Activated naive CD8-positive, alpha-beta T cell (primary cell): Measurements from ENCODE around the gene HBEGF.

Experiments
- H3K27ac Mint-ChIP-seq: one replicate; pipeline ENCODE4 v1.8.0; 2021; ENCODE audit warnings: mixed read lengths
- H3K27me3 Mint-ChIP-seq: one replicate; pipeline ENCODE4 v1.8.0; 2021; ENCODE audit warnings: mixed read lengths
- H3K36me3 Mint-ChIP-seq: one replicate; pipeline ENCODE4 v1.8.0; 2021; ENCODE audit warnings: mixed read lengths
- H3K4me1 Mint-ChIP-seq: one replicate; pipeline ENCODE4 v1.8.0; 2021; ENCODE audit warnings: low read depth, mixed read lengths
- H3K4me3 Mint-ChIP-seq: one replicate; pipeline ENCODE4 v1.8.0; 2021; ENCODE audit warnings: mild to moderate bottlenecking, mixed read lengths
- H3K9me3 Mint-ChIP-seq: one replicate; pipeline ENCODE4 v1.8.0; 2021; ENCODE audit warnings: low read depth, mixed read lengths

The HBEGF gene

DNA sequence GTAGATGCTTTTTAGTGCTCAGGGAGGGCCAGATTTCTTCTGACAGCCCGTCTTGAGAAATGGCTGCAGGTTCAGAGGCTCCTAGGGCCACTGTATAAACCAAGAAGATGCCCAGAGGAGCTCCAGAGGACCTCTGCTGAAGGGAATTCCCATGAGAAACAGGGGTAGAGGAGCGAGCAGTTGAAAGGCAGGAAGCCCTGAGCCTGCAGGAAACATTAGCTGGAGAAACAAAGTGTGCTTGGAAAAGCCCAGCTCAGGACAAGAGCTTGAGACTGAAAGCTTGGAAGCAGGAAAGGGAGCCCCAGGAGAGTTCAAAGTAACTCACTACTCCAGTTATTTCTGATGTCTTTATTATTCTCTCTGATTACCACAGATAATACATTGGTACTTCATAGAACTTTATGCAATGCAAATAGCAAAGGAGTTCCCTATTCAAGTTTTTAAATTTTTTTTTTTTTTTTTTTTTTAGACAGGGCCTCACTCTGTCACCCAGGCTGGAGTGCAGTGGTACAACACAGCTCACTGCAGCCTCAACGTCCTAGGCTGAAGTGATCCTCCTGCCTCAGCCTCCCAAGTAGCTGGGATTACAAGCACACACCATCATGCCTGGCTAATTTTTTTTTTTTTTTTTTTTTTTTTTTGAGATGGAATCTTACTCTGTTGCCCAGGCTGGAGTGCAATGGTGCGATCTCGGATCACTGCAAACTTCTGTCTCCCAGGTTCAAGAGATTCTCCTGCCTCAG, 16.5 kb downstream of the HBEGF start:
- Mint-ChIP-seq H3K9me3 (no peaks in the 10 kb centered on the region), H3K36me3 (no peaks in the 10 kb centered on the region), H3K27ac (no peak overlapping the region), H3K4me1 (peaks cover 2% of the 10 kb centered on the region), H3K4me3 (no peak overlapping the region), H3K27me3 (no peaks in the 10 kb centered on the region)

- no peak overlapping the region for H3K27ac Mint-ChIP-seq
- no peaks in the 10 kb centered on the region for H3K9me3 Mint-ChIP-seq
- peaks cover 2% of the 10 kb centered on the region for H3K4me1 Mint-ChIP-seq
- no peak overlapping the region for H3K4me3 Mint-ChIP-seq
- no peaks in the 10 kb centered on the region for H3K27me3 Mint-ChIP-seq
- no peaks in the 10 kb centered on the region for H3K36me3 Mint-ChIP-seq
These were observed 18.2 kb downstream of the HBEGF start for GRCh38 chr5:140328036-140328764.

GRCh38 chr5:140327589-140327988, 18.8 kb downstream of the HBEGF start:
- no peaks in the 10 kb centered on the region for H3K36me3 Mint-ChIP-seq
- no peaks in the 10 kb centered on the region for H3K27me3 Mint-ChIP-seq
- H3K4me1 Mint-ChIP-seq, result peaks cover 2% of the 10 kb centered on the region
- no peak overlapping the region for H3K4me3 Mint-ChIP-seq
- no peak overlapping the region for H3K27ac Mint-ChIP-seq
- H3K9me3 Mint-ChIP-seq, result no peaks in the 10 kb centered on the region

- no peak overlapping the region for H3K4me3 Mint-ChIP-seq
- H3K27me3 Mint-ChIP-seq, result no peaks in the 10 kb centered on the region
- no peak overlapping the region for H3K27ac Mint-ChIP-seq
- peaks cover 2% of the 10 kb centered on the region for H3K4me1 Mint-ChIP-seq
- H3K9me3 Mint-ChIP-seq, result no peaks in the 10 kb centered on the region
- H3K36me3 Mint-ChIP-seq, result no peaks in the 10 kb centered on the region
These were observed 20.9 kb downstream of the HBEGF start for GRCh38 chr5:140325486-140325885.

DNA sequence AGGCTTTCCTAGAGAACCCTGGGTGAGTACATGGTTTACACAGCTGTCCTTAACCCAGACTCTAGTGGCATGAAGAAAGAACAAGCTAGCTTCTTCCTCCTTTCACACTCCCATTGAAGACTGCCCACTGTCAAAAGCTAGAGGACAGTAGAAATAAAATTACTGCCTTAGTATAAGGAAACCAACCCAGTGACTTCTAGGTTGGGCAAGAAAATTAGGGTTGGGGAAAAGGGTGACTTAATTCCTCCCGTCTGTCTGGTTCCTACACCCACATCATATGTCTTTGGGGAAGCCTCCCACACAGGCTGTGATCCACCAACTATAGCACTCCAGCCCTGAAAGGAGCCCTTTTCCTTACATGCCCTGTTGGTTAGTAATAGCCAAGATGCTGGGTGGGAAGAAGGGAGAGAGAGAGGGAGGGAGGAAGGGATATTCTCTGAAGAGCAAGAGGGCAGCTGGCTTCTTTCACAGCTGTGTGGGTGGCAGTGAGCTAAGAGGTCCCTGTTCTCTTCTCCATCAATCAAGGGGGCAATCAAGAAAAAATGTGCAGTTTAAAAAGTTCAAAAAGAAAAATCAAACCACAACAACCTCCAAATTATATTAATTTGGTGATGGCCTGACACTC, 21.7 kb downstream of the HBEGF start:
- H3K4me3 Mint-ChIP-seq, result no peak overlapping the region
- no peaks in the 10 kb centered on the region for H3K27me3 Mint-ChIP-seq
- peaks cover 2% of the 10 kb centered on the region for H3K4me1 Mint-ChIP-seq
- H3K9me3 Mint-ChIP-seq, result no peaks in the 10 kb centered on the region
- H3K27ac Mint-ChIP-seq, result no peak overlapping the region
- no peaks in the 10 kb centered on the region for H3K36me3 Mint-ChIP-seq

- Mint-ChIP-seq H3K27me3 (no peaks in the 10 kb centered on the region), H3K9me3 (no peaks in the 10 kb centered on the region), H3K4me3 (no peak overlapping the region), H3K27ac (no peak overlapping the region), H3K36me3 (no peaks in the 10 kb centered on the region), H3K4me1 (peaks cover 2% of the 10 kb centered on the region)
These were observed 22.3 kb downstream of the HBEGF start for GRCh38 chr5:140324041-140324600.

DNA sequence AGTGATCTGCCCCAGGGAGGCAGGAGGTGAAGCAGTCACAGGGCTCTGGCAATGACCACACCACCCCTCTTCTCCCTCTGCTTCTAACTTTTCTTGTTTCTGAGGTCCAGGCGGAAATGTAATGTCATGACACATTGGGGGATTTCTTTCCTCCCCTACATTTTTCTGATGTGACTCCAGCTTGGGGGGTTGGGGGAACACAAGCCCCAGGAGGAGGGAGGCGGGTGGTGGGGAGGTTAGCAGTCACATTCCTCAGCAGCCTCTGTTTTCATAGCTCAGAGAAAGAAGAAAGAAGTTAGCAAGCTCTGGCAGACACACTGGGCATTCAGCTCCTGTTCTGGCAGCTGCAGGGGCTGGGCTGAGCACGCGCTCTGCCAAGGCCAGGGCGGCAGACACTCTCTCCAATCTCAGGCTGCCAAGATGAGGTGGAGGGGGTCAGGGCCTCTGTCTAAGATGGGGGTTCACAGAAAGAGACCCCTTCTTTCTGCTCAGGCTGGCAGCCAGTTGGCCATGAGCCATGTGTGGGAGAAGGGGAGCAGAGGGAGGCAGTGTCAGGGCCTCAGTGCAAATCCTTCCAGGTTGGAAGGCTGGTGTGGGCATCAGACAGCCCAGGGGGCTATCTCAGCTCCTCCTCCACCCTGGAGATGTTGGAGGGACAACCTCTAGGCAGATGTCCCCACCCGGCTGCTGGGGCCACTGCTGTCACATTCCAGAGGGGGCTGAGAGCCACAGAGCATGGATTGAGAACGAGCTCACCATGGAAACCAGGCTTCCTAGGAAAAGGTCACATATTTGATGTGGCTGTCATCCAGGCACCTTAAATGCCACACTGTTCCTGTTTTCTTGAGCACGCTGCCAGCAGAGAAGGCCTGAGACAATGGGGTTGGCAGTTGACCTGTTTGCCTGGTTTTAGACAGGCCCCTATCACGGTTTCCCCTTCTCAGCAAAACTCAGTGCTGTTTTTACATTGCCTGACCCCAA, 23.4 kb downstream of the HBEGF start:
- no peaks in the 10 kb centered on the region for H3K9me3 Mint-ChIP-seq
- H3K36me3 Mint-ChIP-seq, result no peaks in the 10 kb centered on the region

GRCh38 chr5:140321796-140322195, 24.6 kb downstream of the HBEGF start:
- Mint-ChIP-seq H3K4me1 (peaks cover 2% of the 10 kb centered on the region), H3K36me3 (no peaks in the 10 kb centered on the region)

More for the DNA sequence above, 23.4 kb downstream of the HBEGF start:
- H3K27ac Mint-ChIP-seq, result no peak overlapping the region
- no peaks in the 10 kb centered on the region for H3K27me3 Mint-ChIP-seq
- H3K4me1 Mint-ChIP-seq, result peaks cover 2% of the 10 kb centered on the region
- no peak overlapping the region for H3K4me3 Mint-ChIP-seq

GRCh38 chr5:140319833-140320232, 26.6 kb downstream of the HBEGF start:
- no peak overlapping the region for H3K27ac Mint-ChIP-seq

More at GRCh38 chr5:140321796-140322195, 24.6 kb downstream of the HBEGF start:
- Mint-ChIP-seq H3K4me3 (no peak overlapping the region), H3K27ac (no peak overlapping the region), H3K9me3 (no peaks in the 10 kb centered on the region), H3K27me3 (no peaks in the 10 kb centered on the region)

DNA sequence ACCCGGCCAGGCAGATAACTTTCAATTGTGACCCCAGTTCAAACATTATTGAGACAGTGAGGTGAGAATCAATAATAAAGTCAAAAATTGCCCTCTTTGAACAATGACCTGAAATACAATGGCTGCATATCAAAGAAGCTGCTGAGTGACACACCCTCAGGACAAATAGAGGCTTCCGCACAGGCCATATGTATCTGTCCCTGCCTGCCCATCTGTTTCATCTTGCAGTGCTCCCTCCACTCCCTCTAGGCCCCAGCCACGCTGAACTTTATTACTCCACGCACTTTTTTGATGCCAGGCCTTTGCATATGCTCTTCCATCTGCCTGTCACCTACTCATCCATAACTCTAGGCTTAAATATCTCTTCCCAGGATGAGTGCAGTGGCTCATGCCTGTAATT, 27.6 kb downstream of the HBEGF start:
- Mint-ChIP-seq H3K36me3 (no peaks in the 10 kb centered on the region), H3K4me1 (no peaks in the 10 kb centered on the region), H3K27me3 (no peaks in the 10 kb centered on the region), H3K4me3 (no peak overlapping the region), H3K27ac (no peak overlapping the region), H3K9me3 (no peaks in the 10 kb centered on the region)

More at GRCh38 chr5:140319833-140320232, 26.6 kb downstream of the HBEGF start:
- Mint-ChIP-seq H3K4me1 (no peaks in the 10 kb centered on the region), H3K9me3 (no peaks in the 10 kb centered on the region), H3K4me3 (no peak overlapping the region), H3K27me3 (no peaks in the 10 kb centered on the region), H3K36me3 (no peaks in the 10 kb centered on the region)

DNA sequence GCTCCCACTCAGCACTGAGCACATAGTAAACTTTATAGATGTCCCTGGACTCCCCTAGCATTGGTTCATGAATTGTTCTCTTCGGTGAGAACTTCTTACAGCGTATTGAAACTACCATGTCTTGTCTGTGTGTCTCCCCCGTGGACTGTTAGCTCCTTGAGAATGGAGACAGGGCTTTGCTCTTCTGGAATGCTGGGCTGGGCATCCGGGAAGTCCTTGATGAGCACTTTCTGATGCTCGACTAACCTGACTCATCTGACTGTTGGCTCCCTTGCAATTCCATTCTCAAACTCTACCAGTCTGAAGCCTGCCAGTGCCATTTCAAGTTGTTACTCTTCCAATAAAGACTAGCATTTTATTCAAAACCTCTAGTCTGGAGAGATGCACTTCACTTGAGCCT, 28.5 kb downstream of the HBEGF start:
- H3K27ac Mint-ChIP-seq, result no peak overlapping the region
- no peaks in the 10 kb centered on the region for H3K9me3 Mint-ChIP-seq
- no peaks in the 10 kb centered on the region for H3K27me3 Mint-ChIP-seq
- H3K4me1 Mint-ChIP-seq, result no peaks in the 10 kb centered on the region
- no peaks in the 10 kb centered on the region for H3K36me3 Mint-ChIP-seq
- H3K4me3 Mint-ChIP-seq, result no peak overlapping the region

GRCh38 chr5:140312791-140313189, 33.6 kb downstream of the HBEGF start:
- no peak overlapping the region for H3K27ac Mint-ChIP-seq
- no peaks in the 10 kb centered on the region for H3K9me3 Mint-ChIP-seq
- no peaks in the 10 kb centered on the region for H3K27me3 Mint-ChIP-seq
- no peak overlapping the region for H3K4me3 Mint-ChIP-seq
- no peaks in the 10 kb centered on the region for H3K4me1 Mint-ChIP-seq
- H3K36me3 Mint-ChIP-seq, result no peaks in the 10 kb centered on the region

DNA sequence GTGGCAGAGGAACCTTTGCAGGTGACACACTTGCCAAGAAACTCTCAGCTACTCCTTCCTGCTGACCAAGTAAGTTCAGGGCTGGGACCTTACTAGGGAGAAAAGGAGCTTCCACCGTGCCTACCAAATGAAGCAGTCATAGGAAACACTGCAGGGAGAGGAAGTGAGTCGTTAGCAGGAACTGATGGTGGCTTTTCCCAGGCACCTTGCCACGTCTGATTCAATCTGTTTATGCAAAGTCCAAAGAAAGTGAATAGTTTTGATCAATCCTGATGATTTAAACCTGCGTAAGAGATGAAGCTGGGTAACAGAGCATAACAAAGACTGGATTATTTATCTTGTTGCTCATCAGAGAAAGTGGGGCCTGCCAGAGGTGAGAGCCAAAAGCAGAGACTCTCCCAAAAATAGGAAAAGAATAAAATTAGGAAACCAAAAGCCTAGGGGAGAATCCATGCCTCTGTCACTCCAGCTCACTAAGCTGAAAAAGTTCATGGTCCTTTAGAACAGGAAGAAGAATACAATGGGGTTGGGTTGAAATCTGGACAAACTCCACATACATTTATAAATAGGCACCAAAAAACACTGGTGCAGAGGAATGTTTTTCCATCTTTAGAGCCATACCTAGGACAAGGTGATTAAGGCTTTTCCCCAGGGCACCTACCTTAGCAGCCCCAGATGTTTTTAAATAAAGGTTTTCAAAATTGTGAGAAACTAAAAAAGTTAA, 34.2 kb downstream of the HBEGF start:
- no peaks in the 10 kb centered on the region for H3K4me1 Mint-ChIP-seq
- no peaks in the 10 kb centered on the region for H3K36me3 Mint-ChIP-seq
- no peak overlapping the region for H3K27ac Mint-ChIP-seq
- no peak overlapping the region for H3K4me3 Mint-ChIP-seq
- H3K27me3 Mint-ChIP-seq, result no peaks in the 10 kb centered on the region
- H3K9me3 Mint-ChIP-seq, result no peaks in the 10 kb centered on the region

- Mint-ChIP-seq H3K4me3 (no peak overlapping the region), H3K27ac (no peak overlapping the region), H3K36me3 (no peaks in the 10 kb centered on the region), H3K27me3 (no peaks in the 10 kb centered on the region), H3K9me3 (no peaks in the 10 kb centered on the region), H3K4me1 (no peaks in the 10 kb centered on the region)
These were observed 35.4 kb downstream of the HBEGF start for GRCh38 chr5:140311011-140311467.
